LoVo (cell line): ENCODE data around the gene RUNX3.

Source experiments
- DNase-seq: peaks from one replicate; pipeline ENCODE4 v3.0.0-alpha.2; 2016; ENCODE audit warnings: low spot score

The RUNX3 gene

GRCh38 chr1:24861821-24862727, 68.0 kb downstream of the RUNX3 start:
- DNase-seq, result peak; percentile 74

GRCh38 chr1:24860841-24861240, 69.2 kb downstream of the RUNX3 start:
- no peak for DNase-seq

- no peak for DNase-seq
Measured at GRCh38 chr1:24859063-24860010, 70.7 kb downstream of the RUNX3 start.

- no peak for DNase-seq
Measured at GRCh38 chr1:24858277-24858676, 71.8 kb downstream of the RUNX3 start.

GRCh38 chr1:24857507-24858133, 72.5 kb downstream of the RUNX3 start:
- DNase-seq, result no peak

GRCh38 chr1:24856787-24857506, 73.1 kb downstream of the RUNX3 start:
- no peak for DNase-seq

GRCh38 chr1:24855474-24855873, 74.6 kb downstream of the RUNX3 start:
- no peak for DNase-seq

GRCh38 chr1:24853649-24854048, 76.4 kb downstream of the RUNX3 start:
- DNase-seq, result no peak

GRCh38 chr1:24850328-24850920, 79.7 kb downstream of the RUNX3 start:
- no peak for DNase-seq

GRCh38 chr1:24849672-24850295, 80.3 kb downstream of the RUNX3 start:
- DNase-seq, result no peak
